HepG2 (cell line): ENCODE results near the gene PXYLP1. TPM values are rescaled to one million over a fixed set of nuclear protein-coding genes. Genes with fewer than 3 reads are reported as not detected.

Source experiments
- ATAC-seq: fragments of 200-7000 bp; cut with Tn5 transposase; 3 replicates; pipeline ENCODE4 v1.9.1; 2020; ENCODE audit warnings: mild to moderate bottlenecking, moderate library complexity
- BruUV-seq: library from RNA; stranded (reverse); fragments of 400-500 nt; replicated peaks from 2 replicates; lab custom pipeline; 2021; lab: Mats Ljungman, UMichigan
- CTCF ChIA-PET: fragments of 300-600 bp; formaldehyde crosslinking; extraction: SDS; loops from one replicate; lab custom pipeline; 2021; ENCODE audit warnings: low total read pairs, inconsistent platforms, low intra/inter-chr PET ratio; lab: Yijun Ruan, JAX
- POLR2A ChIA-PET: fragments of 350-600 bp; sonication (Branson Sonifier 250); formaldehyde crosslinking; loops from one replicate; lab custom pipeline; 2020; ENCODE audit warnings: antibody characterized with exemption, inconsistent platforms; lab: Yijun Ruan, JAX
- DNase-seq: peaks from one replicate; pipeline ENCODE4 v3.0.0-alpha.2; 2015; ENCODE audit warnings: low spot score
- FAIRE-seq: peaks from 3 replicates; lab custom pipeline; 2011; peaks lifted over from hg19 to GRCh38; lab: Jason Lieb, UNC
- H2AFZ ChIP-seq: one replicate; pipeline ENCODE4 v1.6.1; 2011; ENCODE audit warnings: low read length, inconsistent platforms
- H3K27ac ChIP-seq: fragments of 300-600 bp; 3 replicates; pipeline ENCODE4 v1.8.0; 2011; ENCODE audit warnings: mixed run types, mild to moderate bottlenecking, mixed read lengths, low read length, inconsistent platforms; ENCODE audit not compliant: insufficient read depth; ENCODE audit errors: extremely low read length
- H3K27me3 ChIP-seq, 2 experiments: fragments of 200-600 bp in 1 of 2; 2 replicates in 1 of 2; 3 replicates in 1 of 2; pipeline versions ENCODE4 v1.6.0 to v1.8.0; 2011; ENCODE audit warnings: low read length in 2 of 2, mild to moderate bottlenecking in 2 of 2, moderate library complexity in 2 of 2, inconsistent platforms in 1 of 2; ENCODE audit not compliant: insufficient read depth in 2 of 2, control insufficient read depth in 1 of 2
- H3K36me3 ChIP-seq, 2 experiments: fragments of 200-600 bp in 1 of 2; replicated peaks in 1 of 2; 2 replicates in 1 of 2; 3 replicates in 1 of 2; pipeline versions ENCODE4 v1.5.1 to v1.8.0; 2011; ENCODE audit warnings: low read length in 2 of 2, inconsistent platforms in 1 of 2; ENCODE audit not compliant: insufficient read depth in 2 of 2, control insufficient read depth in 1 of 2
- H3K4me1 ChIP-seq: 2 replicates; pipeline ENCODE4 v1.5.1; 2012; ENCODE audit warnings: low read length, inconsistent platforms; ENCODE audit not compliant: insufficient read depth
- H3K4me2 ChIP-seq: 2 replicates; pipeline ENCODE4 v1.6.0; 2011; ENCODE audit warnings: low read depth, low read length, inconsistent platforms
- H3K4me3 ChIP-seq, 3 experiments: fragments of 200-600 bp in 1 of 3; sonication (generic), shearing (Covaris generic) in 1 of 3; replicated peaks in 1 of 3; 2 replicates each; pipeline ENCODE4 v1.5.1; 2011 to 2016; ENCODE audit warnings: low read length in 3 of 3, inconsistent platforms in 2 of 3, low read depth in 2 of 3, mild to moderate bottlenecking in 2 of 3, control low read depth in 1 of 3, mixed read lengths in 1 of 3; ENCODE audit not compliant: insufficient read depth in 1 of 3
- H3K79me2 ChIP-seq: one replicate; pipeline ENCODE4 v1.6.1; 2011; ENCODE audit warnings: low read length, inconsistent platforms; ENCODE audit not compliant: insufficient read depth
- H3K9ac ChIP-seq: 2 replicates; pipeline ENCODE4 v1.6.0; 2011; ENCODE audit warnings: mild to moderate bottlenecking, low read depth, low read length, inconsistent platforms; ENCODE audit not compliant: insufficient read depth
- H3K9me3 ChIP-seq: 2 replicates; pipeline ENCODE4 v1.5.1; 2012; ENCODE audit warnings: mild to moderate bottlenecking, low read length
- H4K20me1 ChIP-seq: 2 replicates; pipeline ENCODE4 v1.6.0; 2011; ENCODE audit warnings: inconsistent platforms, mild to moderate bottlenecking, low read length, moderate library complexity; ENCODE audit not compliant: insufficient read depth
- EED ChIP-seq: sonication (generic); formaldehyde crosslinking; IDR thresholded peaks from 2 replicates; pipeline ENCODE4 v1.5.0; 2020; ENCODE audit warnings: mild to moderate bottlenecking, missing genetic modification reagents
- IKZF4 ChIP-seq: sonication (generic); formaldehyde crosslinking; IDR thresholded peaks from 2 replicates; pipeline ENCODE4 v1.5.1; 2020; ENCODE audit warnings: borderline replicate concordance, mild to moderate bottlenecking, low read depth, missing genetic modification reagents; ENCODE audit errors: not compliant biosample characterization
- KAT7 ChIP-seq: IDR thresholded peaks from 2 replicates; pipeline ENCODE4 v1.6.1; 2018; ENCODE audit warnings: borderline replicate concordance, missing compliant biosample characterization
- KLF11 ChIP-seq: IDR thresholded peaks from 2 replicates; pipeline ENCODE4 v1.6.1; 2016; ENCODE audit warnings: missing compliant biosample characterization
- MIER2 ChIP-seq: IDR thresholded peaks from 2 replicates; pipeline ENCODE4 v1.6.1; 2016; ENCODE audit warnings: missing biosample characterization, missing genetic modification reagents
- MIXL1 ChIP-seq: IDR thresholded peaks from 2 replicates; pipeline ENCODE4 v1.6.1; 2016
- RBM22 ChIP-seq: fragments of 200-400 bp; formaldehyde crosslinking; optimal IDR thresholded peaks from 2 replicates; pipeline ENCODE3; 2017; ENCODE audit warnings: mild to moderate bottlenecking, low read length, moderate library complexity
- SMC3 ChIP-seq: IDR thresholded peaks from 2 replicates; pipeline ENCODE4 v1.6.1; 2011; ENCODE audit warnings: low read length, improper control_type of control experiment
- SRSF9 ChIP-seq: fragments of 200-400 bp; formaldehyde crosslinking; IDR thresholded peaks from 2 replicates; pipeline ENCODE4 v1.6.1; 2018; ENCODE audit warnings: borderline replicate concordance, mild to moderate bottlenecking, low read depth, low read length; ENCODE audit not compliant: insufficient read depth, poor library complexity, severe bottlenecking
- ZNF205 ChIP-seq: IDR thresholded peaks from 2 replicates; pipeline ENCODE4 v1.6.1; 2018; ENCODE audit warnings: missing biosample characterization, missing genetic modification reagents
- ZNF781 ChIP-seq: sonication (generic); formaldehyde crosslinking; IDR thresholded peaks from 2 replicates; pipeline ENCODE4 v1.5.1; 2020; ENCODE audit warnings: borderline replicate concordance, mild to moderate bottlenecking, missing genetic modification reagents; ENCODE audit errors: not compliant biosample characterization
- ZNF878 ChIP-seq: sonication (generic); formaldehyde crosslinking; IDR thresholded peaks from 2 replicates; pipeline ENCODE4 v1.8.1; 2023; ENCODE audit warnings: mild to moderate bottlenecking, missing genetic modification reagents, moderate library complexity
- WGBS: methylation state at CpG from one replicate; pipeline ENCODE4 v1.1.6; 2017; ENCODE audit warnings: low lambda C conversion rate; 5-methylcytosine and 5-hydroxymethylcytosine counted together
- in situ Hi-C: cut with HindIII; loops from 2 replicates; pipeline ENCODE4 v1.10.0; 2017; ENCODE audit warnings: low pct_unique_long_range_greater_than_20kb; ENCODE audit not compliant: extremely low pct_ligation_motif_present
- intact Hi-C: fragments of 100-400 bp; cut with micrococcal nuclease; formaldehyde crosslinking; loops from one replicate; pipeline ENCODE4 v1.10.0; 2022; ENCODE audit not compliant: unreplicated experiment
- polyA plus RNA-seq, 8 experiments: library from polyadenylated mRNA; depleted of rRNA in 3 of 8; stranded (reverse) in 7 of 8; unstranded in 1 of 8; fragments of >200 nt; fragmentation: Illumina TruSeq in 4 of 8; extraction: Trizol in 4 of 8; gene quantifications; 2 replicates each; pipeline versions ENCODE4 v1.2.1 to v1.2.3, GENCODE V29; 2011 to 2016; ENCODE audit warnings: low read depth in 4 of 8, missing spikeins in 1 of 8, mixed read lengths in 1 of 8; ENCODE audit not compliant: insufficient read depth in 1 of 8
- total RNA-seq, 5 experiments: library from RNA; depleted of rRNA; stranded (reverse); fragments of >200 nt; fragmentation: Illumina TruSeq; extraction: Trizol; gene quantifications; 2 replicates each; pipeline ENCODE4 v1.2.3, GENCODE V29; 2016; ENCODE audit warnings: low read depth in 1 of 5
- TF ChIP-seq, protein P1 (sequence below): sonication (generic); formaldehyde crosslinking; IDR thresholded peaks from 2 replicates; pipeline ENCODE4 v1.4.0; 2020; ENCODE audit warnings: mild to moderate bottlenecking, missing genetic modification reagents

PXYLP1 gene
- total and polyA plus RNA-seq, 2 of the 13 experiments (the other 11 are each of a cell fraction or from before 2014, with no cell fraction given), result 4.9 to 8.1 TPM

DNA sequence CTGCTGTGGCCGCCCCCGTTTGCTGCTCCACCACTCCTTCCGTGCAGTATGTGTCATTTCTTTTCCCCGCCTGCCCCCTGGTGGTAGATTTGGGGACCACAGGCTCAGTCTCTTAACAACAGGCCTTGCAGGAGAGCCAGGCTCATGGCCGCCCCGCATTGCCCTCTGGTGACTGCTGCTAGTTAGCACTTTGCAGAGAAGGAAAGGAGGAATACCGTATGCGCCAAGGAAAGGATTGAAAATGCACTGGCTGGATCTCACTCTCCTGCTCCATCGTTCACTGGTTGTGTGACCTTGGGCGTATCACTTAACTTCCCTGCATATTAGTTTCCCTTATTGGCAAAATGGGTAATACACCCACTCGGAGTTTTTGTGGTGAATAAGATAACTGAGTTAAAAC lies 39.3 kb upstream of the PXYLP1 start (continued):
- TF ChIP-seq EED, result no peak
- no peak for TF ChIP-seq IKZF4 (CRISPR knock-in tag)
- no peak for TF ChIP-seq ZNF781
- TF ChIP-seq RBM22, result no peak
- no peak for TF ChIP-seq KAT7 (CRISPR knock-in tag)
- no peak for TF ChIP-seq ZNF878 (CRISPR knock-in tag)
- TF ChIP-seq MIXL1 (CRISPR knock-in tag), result peak; percentile 57; the same call in 1 of the 2 replicates
- TF ChIP-seq KLF11 (CRISPR knock-in tag), result 0 out of 2 replicates have a peak, but pooled peaks have one; percentile 56
- TF ChIP-seq SRSF9, result no peak
- peak; percentile 92 for TF ChIP-seq SMC3
- 0 out of 2 replicates have a peak, but pooled peaks have one; percentile 61 for TF ChIP-seq ZNF205

DNA sequence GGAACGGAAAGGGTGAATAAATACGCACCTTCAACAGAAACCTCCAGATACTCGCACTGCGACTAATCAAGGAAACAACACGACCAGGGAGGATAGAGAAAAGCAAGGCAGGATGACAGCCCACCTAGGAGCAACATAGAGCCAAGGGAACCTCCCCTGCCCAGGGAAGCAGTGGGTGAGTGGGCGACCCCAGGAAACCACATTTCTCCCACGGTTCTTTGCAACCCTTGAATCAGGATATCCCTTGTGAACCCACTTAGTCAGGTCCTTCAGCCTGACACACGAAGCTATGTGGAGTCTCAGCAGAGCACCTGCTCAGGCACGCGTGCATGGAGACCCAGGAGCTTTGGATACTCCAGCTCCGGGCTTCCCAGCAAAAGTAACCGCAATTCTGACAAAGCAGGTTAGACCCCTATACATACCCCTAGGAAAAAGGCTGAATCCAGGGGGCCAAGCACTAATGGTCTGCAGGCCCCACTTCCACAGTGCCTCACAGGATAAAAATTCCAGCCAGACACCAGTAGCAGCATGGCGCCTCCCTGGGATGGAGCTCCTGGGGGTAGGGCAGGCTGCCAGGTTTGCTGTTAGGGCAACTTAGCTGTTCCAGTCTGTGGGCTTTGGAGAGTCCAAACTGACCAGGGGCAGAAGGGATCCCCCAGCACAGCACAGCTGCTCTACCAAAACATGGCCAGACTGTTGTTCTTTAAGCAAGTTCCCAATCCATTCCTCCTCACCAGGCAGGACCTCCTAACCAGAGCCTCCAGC lies 38.4 kb upstream of the PXYLP1 start:
- no TSS peak for BruUV-seq
- ATAC-seq, result no peak
- Histone ChIP-seq H3K4me2 (no peak overlapping the region), H4K20me1 (no peaks in the 10 kb centered on the region), H3K27ac (no peak overlapping the region), H3K27me3 (peaks cover 0 to 15% of the 10 kb centered on the region in 2 experiments; a peak in 2 of 5 replicates), H3K9ac (no peak overlapping the region), H3K36me3 (no peaks in the 10 kb centered on the region), H2AFZ (no peak overlapping the region), H3K4me3 (no peak overlapping the region), H3K79me2 (no peaks in the 10 kb centered on the region), H3K4me1 (no peaks in the 10 kb centered on the region), H3K9me3 (no peaks in the 10 kb centered on the region)
- no peak for DNase-seq
- in situ Hi-C loops, result loop anchor here (5.0 to 10.0 kb wide), 3 partner anchors 86 to 278 kb away; no protein-coding TSS in a partner anchor
- TF ChIP-seq MIER2 (CRISPR knock-in tag), result no peak
- TF ChIP-seq, protein P1, sequence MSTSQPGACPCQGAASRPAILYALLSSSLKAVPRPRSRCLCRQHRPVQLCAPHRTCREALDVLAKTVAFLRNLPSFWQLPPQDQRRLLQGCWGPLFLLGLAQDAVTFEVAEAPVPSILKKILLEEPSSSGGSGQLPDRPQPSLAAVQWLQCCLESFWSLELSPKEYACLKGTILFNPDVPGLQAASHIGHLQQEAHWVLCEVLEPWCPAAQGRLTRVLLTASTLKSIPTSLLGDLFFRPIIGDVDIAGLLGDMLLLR (CRISPR knock-in tag), result no peak
- ChIA-PET CTCF (interaction anchor here (1.4 to 2.5 kb wide), 4 partner anchors 87 to 295 kb away, joined by 6 to 41 read pairs (median 23); no protein-coding TSS in a partner anchor), POLR2A (no interaction called here)
- FAIRE-seq, result no peak
- WGBS, result 72% methylated on average over 9 of the region's 13 CpGs
- intact Hi-C loops, result loop anchor here (2.0 kb wide), 1 partner anchor 86 kb away; no protein-coding TSS in a partner anchor
